ENCODE results near the gene IER2.
A peak's percentile ranks its signal among the peaks of the same experiment; 100 is the strongest.
"Not testable (repeated sequence)": the region's sequence is repeated elsewhere in the genome, so short reads cannot be mapped to it uniquely, and the experiment has no call there.

The IER2 gene

GRCh38 chr19:13164343-13165161, 14.3 kb downstream of the IER2 start:
- no peak for DNase-seq (ENCODE audit: low read depth)

- DNase-seq (ENCODE audit: low read depth): no peak
Observed at GRCh38 chr19:13165162-13165997, 15.2 kb downstream of the IER2 start.

- not testable (repeated sequence) for DNase-seq (ENCODE audit: low read depth)
Observed at GRCh38 chr19:13166151-13166550, 15.9 kb downstream of the IER2 start.

DNA sequence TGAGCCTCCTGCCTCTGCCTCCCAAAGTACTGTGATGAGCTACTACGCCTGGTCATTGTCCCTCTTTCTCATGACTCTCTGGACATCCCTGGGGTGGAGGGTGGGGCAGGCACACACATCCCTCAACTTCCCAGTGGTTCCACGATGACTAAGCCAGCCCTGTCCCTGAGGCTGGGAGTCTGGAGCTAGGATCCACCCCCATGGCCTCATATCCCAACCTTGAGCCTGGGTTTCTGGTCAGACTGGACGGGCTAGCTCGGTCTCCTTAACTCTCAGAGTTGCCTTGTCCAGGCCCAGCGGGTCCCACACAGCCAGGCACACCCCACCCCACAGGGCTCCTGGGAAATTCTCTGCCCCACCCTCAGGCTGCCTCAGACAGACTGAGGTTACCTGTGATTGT, 19.6 kb downstream of the IER2 start:
- no peak for DNase-seq (ENCODE audit: low read depth)

DNA sequence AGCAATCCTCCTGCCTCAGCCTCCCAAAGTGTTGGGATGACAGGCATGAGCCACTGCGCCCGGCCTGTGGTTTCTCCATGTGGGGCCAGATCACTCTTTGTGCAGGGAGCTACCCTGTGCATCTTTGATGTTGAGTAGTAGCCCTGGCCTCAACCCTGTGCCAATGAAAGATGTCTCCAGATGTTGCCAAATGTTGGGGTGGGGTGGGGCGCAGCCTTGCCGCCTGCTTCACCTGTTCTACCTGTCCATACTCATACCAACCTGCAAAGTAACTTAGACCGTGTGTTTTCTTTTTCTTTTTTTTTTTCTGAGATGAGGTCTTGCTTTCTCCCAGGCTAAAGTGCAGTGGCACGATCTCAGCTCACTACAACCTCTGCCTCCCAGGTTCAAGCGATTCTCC, 20.9 kb downstream of the IER2 start:
- DNase-seq (ENCODE audit: low read depth): no peak

- DNase-seq (ENCODE audit: low read depth): peak; percentile 70
Observed at GRCh38 chr19:13172346-13173138, 22.3 kb downstream of the IER2 start.

- no peak for DNase-seq (ENCODE audit: low read depth)
Observed at GRCh38 chr19:13173139-13173737, 23.0 kb downstream of the IER2 start.

- DNase-seq (ENCODE audit: low read depth): no peak
Observed at GRCh38 chr19:13176345-13176744, 26.1 kb downstream of the IER2 start.

GRCh38 chr19:13177584-13177983, 27.4 kb downstream of the IER2 start:
- not testable (repeated sequence) for DNase-seq (ENCODE audit: low read depth)

DNA sequence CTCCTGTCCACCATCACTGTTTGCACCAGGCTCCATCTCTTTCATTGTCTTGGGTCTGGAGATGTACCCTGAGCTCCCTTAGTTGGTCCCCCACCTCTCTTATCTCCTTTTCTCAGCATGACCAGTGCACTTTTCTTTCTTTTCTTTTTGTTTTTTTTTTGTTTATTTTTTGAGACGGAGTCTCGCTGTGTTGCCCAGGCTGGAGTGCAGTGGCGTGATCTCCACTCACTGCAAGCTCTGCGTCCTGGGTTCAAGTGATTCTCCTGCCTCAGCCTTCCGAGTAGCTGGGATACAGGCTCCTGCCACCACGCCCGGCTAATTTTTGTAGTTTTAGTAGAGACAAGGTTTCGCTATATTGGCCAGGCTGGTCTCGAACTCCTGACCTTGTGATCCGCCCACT, 28.1 kb downstream of the IER2 start:
- not testable (repeated sequence) for DNase-seq (ENCODE audit: low read depth)

DNA sequence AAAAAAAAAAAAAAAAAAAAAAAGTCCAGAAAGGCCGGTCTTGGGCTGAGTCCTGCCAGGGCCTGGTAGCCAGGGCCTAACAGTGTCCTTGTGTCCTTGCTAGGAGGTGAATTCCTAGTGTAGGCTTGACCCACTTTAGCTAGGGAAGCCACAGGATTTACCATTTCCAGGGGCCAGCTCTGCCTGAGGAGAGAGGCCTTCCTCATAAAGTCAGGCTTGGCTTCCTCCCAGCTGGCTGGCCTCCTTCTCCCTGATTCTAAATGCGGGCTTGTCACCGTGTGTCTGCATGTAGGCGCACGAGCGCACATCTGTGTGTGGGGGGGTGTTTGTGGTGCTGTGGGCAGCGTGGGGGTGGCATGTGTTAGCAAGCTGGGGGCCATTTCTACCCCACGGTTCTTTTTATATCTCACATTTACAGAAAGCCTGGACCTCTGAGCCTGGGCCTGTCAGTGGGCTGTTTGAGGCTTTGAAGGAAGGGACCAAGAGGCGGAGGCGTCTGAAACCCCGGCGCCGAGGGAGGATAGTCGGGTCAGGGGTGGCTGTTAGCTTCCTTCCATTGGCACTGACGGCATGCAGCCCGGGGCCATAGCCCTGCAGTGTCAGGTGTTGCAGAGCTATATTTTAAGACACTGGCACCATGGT, 31.7 kb downstream of the IER2 start:
- no peak for DNase-seq (ENCODE audit: low read depth)

DNA sequence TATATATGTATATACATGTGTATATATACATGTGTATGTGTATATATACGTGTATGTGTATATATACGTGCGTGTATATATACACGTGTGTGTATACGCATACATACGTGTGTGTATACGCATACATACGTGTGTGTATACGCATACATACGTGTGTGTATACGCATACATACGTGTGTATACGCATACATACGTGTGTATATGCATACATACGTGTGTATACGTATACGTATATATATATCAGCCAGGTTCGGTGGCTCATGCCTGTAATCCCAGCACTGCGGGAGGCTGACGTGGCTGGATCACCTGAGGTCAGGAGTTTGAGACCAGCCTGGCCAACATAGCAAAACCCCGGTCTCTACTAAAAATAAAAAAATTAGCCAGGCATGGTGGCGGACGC, 34.7 kb downstream of the IER2 start:
- DNase-seq (ENCODE audit: low read depth): not testable (repeated sequence)

GRCh38 chr19:13185763-13186657, 35.8 kb downstream of the IER2 start:
- DNase-seq (ENCODE audit: low read depth): not testable (repeated sequence)

DNA sequence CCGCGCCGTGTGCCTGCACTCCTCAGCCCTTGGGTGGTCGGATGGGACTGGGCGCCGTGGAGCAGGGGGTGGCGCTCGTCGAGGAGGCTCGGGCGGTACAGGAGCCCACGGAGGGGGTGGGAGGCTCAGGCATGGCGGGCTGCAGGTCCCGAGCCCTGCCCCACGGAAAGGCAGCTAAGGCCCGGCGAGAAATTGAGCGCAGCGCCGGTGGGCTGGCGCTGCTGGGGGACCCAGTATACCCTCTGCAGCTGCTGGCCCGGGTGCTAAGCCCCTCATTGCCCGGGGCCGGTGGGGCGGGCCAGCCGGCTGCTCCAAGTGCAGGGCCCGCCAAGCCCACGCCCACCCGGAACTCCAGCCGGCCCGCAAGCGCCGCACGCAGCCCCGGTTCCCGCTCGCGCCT, 36.5 kb downstream of the IER2 start:
- DNase-seq (ENCODE audit: low read depth): not testable (repeated sequence)

GRCh38 chr19:13187419-13187818, 37.2 kb downstream of the IER2 start:
- no peak for DNase-seq (ENCODE audit: low read depth)

DNA sequence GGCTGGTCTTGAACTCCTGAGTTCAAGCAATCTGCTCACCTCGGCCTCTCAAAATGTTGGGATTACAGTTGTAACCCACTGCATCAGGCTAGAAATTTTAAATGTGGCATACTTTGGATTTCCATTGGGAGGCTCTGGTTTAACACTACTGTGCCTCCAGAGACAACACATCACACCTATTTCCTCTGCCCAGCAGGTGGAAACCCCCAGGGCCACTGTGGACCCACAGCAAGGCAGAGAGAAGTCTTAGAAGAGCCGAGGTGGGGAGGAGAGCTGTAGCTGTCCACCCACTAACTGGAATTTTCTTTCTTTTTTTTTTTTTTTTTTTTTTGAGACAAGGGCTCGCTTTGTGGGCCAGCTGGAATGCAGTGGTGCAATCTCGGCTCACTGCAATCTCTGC, 39.4 kb downstream of the IER2 start:
- DNase-seq (ENCODE audit: low read depth): no peak

DNA sequence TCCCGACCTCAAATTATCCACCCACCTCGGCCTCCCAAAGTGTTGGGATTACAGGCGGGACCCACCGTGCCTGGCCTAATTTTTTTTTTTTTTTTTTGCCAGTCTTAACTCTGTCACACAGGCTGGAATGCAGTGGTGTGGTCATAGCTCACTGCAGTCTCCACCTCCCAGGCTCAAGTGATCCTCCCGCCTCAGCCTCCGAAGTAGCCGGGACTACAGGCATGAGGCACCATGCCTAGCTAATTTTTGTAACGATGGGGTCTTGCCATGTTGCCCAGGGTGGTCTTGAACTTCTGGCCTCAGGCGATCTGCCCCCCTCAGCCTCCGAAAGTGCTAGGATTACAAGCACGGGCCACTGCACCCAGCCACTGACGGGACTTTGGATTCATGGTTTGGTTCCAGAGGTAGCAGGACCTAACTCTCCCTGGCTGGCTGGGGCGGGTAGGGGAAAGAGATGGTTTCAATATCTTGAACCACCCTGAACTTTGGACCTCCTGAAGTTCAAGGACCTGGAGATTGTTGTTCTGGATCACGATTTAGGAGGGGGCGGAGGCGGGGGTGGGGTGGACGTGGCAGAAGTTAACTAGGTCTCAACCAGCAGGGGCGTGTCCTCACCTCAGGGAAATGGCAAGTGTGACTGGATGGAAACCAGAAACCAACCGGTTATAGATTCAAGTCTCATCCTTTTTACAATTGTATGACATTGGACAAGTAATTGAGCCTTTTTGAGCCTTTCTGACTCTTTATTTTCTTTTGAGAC, 40.8 kb downstream of the IER2 start:
- no peak for DNase-seq (ENCODE audit: low read depth)

DNA sequence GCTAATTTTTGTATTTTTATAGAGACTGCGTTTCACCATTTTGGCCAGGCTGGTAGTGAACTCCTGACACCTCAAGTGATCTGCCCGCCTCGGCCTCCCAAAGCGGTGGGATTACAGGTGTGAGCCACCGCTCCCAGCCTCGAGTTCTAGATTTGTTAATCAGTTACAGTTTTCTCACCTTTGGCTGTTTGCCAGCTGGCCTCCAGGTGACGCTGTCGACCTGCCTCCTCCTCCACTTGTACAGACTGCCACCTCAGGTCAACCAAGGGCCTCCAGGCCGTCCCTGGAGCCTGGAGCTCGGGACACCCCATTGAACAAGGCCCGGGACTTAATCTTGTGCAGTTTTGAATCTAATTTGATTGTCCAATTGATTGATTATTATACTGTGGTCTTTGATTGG, 45.5 kb downstream of the IER2 start:
- DNase-seq (ENCODE audit: low read depth): peak; percentile 35

DNA sequence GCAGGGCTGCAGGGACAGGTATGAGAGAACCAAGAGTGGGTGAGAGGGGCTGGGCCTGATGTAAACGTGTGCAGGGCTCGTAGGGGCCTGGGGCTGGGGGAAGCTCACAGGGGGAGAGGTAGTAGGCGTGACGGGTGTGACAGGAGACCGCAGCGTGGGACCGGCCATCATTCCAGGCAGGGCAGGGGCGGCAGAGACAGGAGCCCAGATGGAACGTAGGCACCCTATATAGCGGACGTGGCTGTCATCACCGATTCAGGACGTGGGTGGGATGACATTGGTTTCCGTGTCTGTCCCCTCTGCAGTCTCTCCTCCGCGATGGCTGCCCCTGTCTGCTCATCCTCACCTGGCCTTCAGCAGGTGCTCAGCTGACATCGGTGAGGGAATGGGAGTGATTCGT, 48.4 kb downstream of the IER2 start:
- no peak for DNase-seq (ENCODE audit: low read depth)

- DNase-seq (ENCODE audit: low read depth): not testable (repeated sequence)
Observed at GRCh38 chr19:13202112-13202511, 51.9 kb downstream of the IER2 start.
